HepG2 (cell line): ENCODE measurements around the gene ARHGEF7. TPM values are rescaled to one million over a fixed set of nuclear protein-coding genes. Genes with fewer than 3 reads are reported as not detected.

ENCODE experiments used
- ATAC-seq: fragments of 200-7000 bp; cut with Tn5 transposase; 3 replicates; pipeline ENCODE4 v1.9.1; 2020; ENCODE audit warnings: mild to moderate bottlenecking, moderate library complexity
- BruUV-seq: library from RNA; stranded (reverse); fragments of 400-500 nt; replicated peaks from 2 replicates; lab custom pipeline; 2021; lab: Mats Ljungman, UMichigan
- CTCF ChIA-PET: fragments of 300-600 bp; formaldehyde crosslinking; extraction: SDS; loops from one replicate; lab custom pipeline; 2021; ENCODE audit warnings: low total read pairs, inconsistent platforms, low intra/inter-chr PET ratio; lab: Yijun Ruan, JAX
- POLR2A ChIA-PET: fragments of 350-600 bp; sonication (Branson Sonifier 250); formaldehyde crosslinking; loops from one replicate; lab custom pipeline; 2020; ENCODE audit warnings: antibody characterized with exemption, inconsistent platforms; lab: Yijun Ruan, JAX
- DNase-seq: peaks from one replicate; pipeline ENCODE4 v3.0.0-alpha.2; 2015; ENCODE audit warnings: low spot score
- FAIRE-seq: peaks from 3 replicates; lab custom pipeline; 2011; peaks lifted over from hg19 to GRCh38; lab: Jason Lieb, UNC
- H2AFZ ChIP-seq: one replicate; pipeline ENCODE4 v1.6.1; 2011; ENCODE audit warnings: low read length, inconsistent platforms
- H3K27ac ChIP-seq: fragments of 300-600 bp; 3 replicates; pipeline ENCODE4 v1.8.0; 2011; ENCODE audit warnings: mixed run types, mild to moderate bottlenecking, mixed read lengths, low read length, inconsistent platforms; ENCODE audit not compliant: insufficient read depth; ENCODE audit errors: extremely low read length
- H3K27me3 ChIP-seq, 2 experiments: fragments of 200-600 bp in 1 of 2; 2 replicates in 1 of 2; 3 replicates in 1 of 2; pipeline versions ENCODE4 v1.6.0 to v1.8.0; 2011; ENCODE audit warnings: low read length in 2 of 2, mild to moderate bottlenecking in 2 of 2, moderate library complexity in 2 of 2, inconsistent platforms in 1 of 2; ENCODE audit not compliant: insufficient read depth in 2 of 2, control insufficient read depth in 1 of 2
- H3K36me3 ChIP-seq, 2 experiments: fragments of 200-600 bp in 1 of 2; replicated peaks in 1 of 2; 2 replicates in 1 of 2; 3 replicates in 1 of 2; pipeline versions ENCODE4 v1.5.1 to v1.8.0; 2011; ENCODE audit warnings: low read length in 2 of 2, inconsistent platforms in 1 of 2; ENCODE audit not compliant: insufficient read depth in 2 of 2, control insufficient read depth in 1 of 2
- H3K4me1 ChIP-seq: 2 replicates; pipeline ENCODE4 v1.5.1; 2012; ENCODE audit warnings: low read length, inconsistent platforms; ENCODE audit not compliant: insufficient read depth
- H3K4me2 ChIP-seq: 2 replicates; pipeline ENCODE4 v1.6.0; 2011; ENCODE audit warnings: low read depth, low read length, inconsistent platforms
- H3K4me3 ChIP-seq, 3 experiments: fragments of 200-600 bp in 1 of 3; sonication (generic), shearing (Covaris generic) in 1 of 3; replicated peaks in 1 of 3; 2 replicates each; pipeline ENCODE4 v1.5.1; 2011 to 2016; ENCODE audit warnings: low read length in 3 of 3, inconsistent platforms in 2 of 3, low read depth in 2 of 3, mild to moderate bottlenecking in 2 of 3, control low read depth in 1 of 3, mixed read lengths in 1 of 3; ENCODE audit not compliant: insufficient read depth in 1 of 3
- H3K79me2 ChIP-seq: one replicate; pipeline ENCODE4 v1.6.1; 2011; ENCODE audit warnings: low read length, inconsistent platforms; ENCODE audit not compliant: insufficient read depth
- H3K9ac ChIP-seq: 2 replicates; pipeline ENCODE4 v1.6.0; 2011; ENCODE audit warnings: mild to moderate bottlenecking, low read depth, low read length, inconsistent platforms; ENCODE audit not compliant: insufficient read depth
- H3K9me3 ChIP-seq: 2 replicates; pipeline ENCODE4 v1.5.1; 2012; ENCODE audit warnings: mild to moderate bottlenecking, low read length
- H4K20me1 ChIP-seq: 2 replicates; pipeline ENCODE4 v1.6.0; 2011; ENCODE audit warnings: inconsistent platforms, mild to moderate bottlenecking, low read length, moderate library complexity; ENCODE audit not compliant: insufficient read depth
- ARNT ChIP-seq: fragments of 450-650 bp; IDR thresholded peaks from 2 replicates; pipeline ENCODE4 v1.6.1; 2017
- ESRRA ChIP-seq: sonication (generic); formaldehyde crosslinking; IDR thresholded peaks from 2 replicates; pipeline ENCODE4 v1.5.1; 2020; ENCODE audit warnings: mild to moderate bottlenecking, low read depth, missing genetic modification reagents
- HIVEP1 ChIP-seq: sonication (generic); formaldehyde crosslinking; IDR thresholded peaks from 2 replicates; pipeline ENCODE4 v1.4.0; 2020; ENCODE audit warnings: mild to moderate bottlenecking, missing genetic modification reagents
- IRF2 ChIP-seq: IDR thresholded peaks from 2 replicates; pipeline ENCODE4 v1.6.1; 2018; ENCODE audit warnings: missing genetic modification reagents, missing compliant biosample characterization
- JUND ChIP-seq: sonication (generic); formaldehyde crosslinking; IDR thresholded peaks from 2 replicates; pipeline ENCODE4 v1.8.0; 2022; ENCODE audit warnings: mild to moderate bottlenecking, missing genetic modification reagents
- MBD4 ChIP-seq: IDR thresholded peaks from 2 replicates; pipeline ENCODE4 v1.6.1; 2012; ENCODE audit warnings: low read length, inconsistent platforms, borderline replicate concordance
- MEIS2 ChIP-seq: sonication (generic); formaldehyde crosslinking; IDR thresholded peaks from 2 replicates; pipeline ENCODE4 v1.9.0; 2021; ENCODE audit warnings: mild to moderate bottlenecking, missing genetic modification reagents
- NCOA2 ChIP-seq: sonication (generic); formaldehyde crosslinking; IDR thresholded peaks from 2 replicates; pipeline ENCODE4 v1.8.0; 2022; ENCODE audit warnings: inconsistent platforms
- PHF5A ChIP-seq: IDR thresholded peaks from one replicate; pipeline ENCODE4 v1.6.1; 2018; ENCODE audit warnings: low read depth, missing genetic modification reagents; ENCODE audit not compliant: unreplicated experiment
- SMAD3 ChIP-seq: sonication (generic); formaldehyde crosslinking; IDR thresholded peaks from 2 replicates; pipeline ENCODE4 v1.4.0; 2020; ENCODE audit warnings: missing genetic modification reagents
- TAF1 ChIP-seq: sonication (generic); formaldehyde crosslinking; IDR thresholded peaks from 2 replicates; pipeline ENCODE4 v1.4.0; 2020; ENCODE audit warnings: missing genetic modification reagents
- ZNF350 ChIP-seq: sonication (generic); formaldehyde crosslinking; IDR thresholded peaks from 2 replicates; pipeline ENCODE4 v1.4.0; 2020; ENCODE audit warnings: mild to moderate bottlenecking, low read depth, missing genetic modification reagents, borderline replicate concordance
- ZNF550 ChIP-seq: sonication (generic); formaldehyde crosslinking; IDR thresholded peaks from 2 replicates; pipeline ENCODE4 v1.4.0; 2020; ENCODE audit warnings: mild to moderate bottlenecking, missing genetic modification reagents, borderline replicate concordance
- ZNF577 ChIP-seq: sonication (generic); formaldehyde crosslinking; IDR thresholded peaks from 2 replicates; pipeline ENCODE4 v1.4.0; 2020; ENCODE audit warnings: mild to moderate bottlenecking, low read depth, missing genetic modification reagents, borderline replicate concordance
- ZNF749 ChIP-seq: sonication (generic); formaldehyde crosslinking; IDR thresholded peaks from 2 replicates; pipeline ENCODE4 v1.8.0; 2022; ENCODE audit warnings: mild to moderate bottlenecking, missing genetic modification reagents, moderate library complexity, borderline replicate concordance
- ZSCAN5A ChIP-seq: sonication (generic); formaldehyde crosslinking; IDR thresholded peaks from 2 replicates; pipeline ENCODE4 v1.8.0; 2022; ENCODE audit warnings: mild to moderate bottlenecking, missing genetic modification reagents, borderline replicate concordance
- WGBS: methylation state at CpG from one replicate; pipeline ENCODE4 v1.1.6; 2017; ENCODE audit warnings: low lambda C conversion rate; 5-methylcytosine and 5-hydroxymethylcytosine counted together
- in situ Hi-C: cut with HindIII; loops from 2 replicates; pipeline ENCODE4 v1.10.0; 2017; ENCODE audit warnings: low pct_unique_long_range_greater_than_20kb; ENCODE audit not compliant: extremely low pct_ligation_motif_present
- intact Hi-C: fragments of 100-400 bp; cut with micrococcal nuclease; formaldehyde crosslinking; loops from one replicate; pipeline ENCODE4 v1.10.0; 2022; ENCODE audit not compliant: unreplicated experiment
- polyA plus RNA-seq, 8 experiments: library from polyadenylated mRNA; depleted of rRNA in 3 of 8; stranded (reverse) in 7 of 8; unstranded in 1 of 8; fragments of >200 nt; fragmentation: Illumina TruSeq in 4 of 8; extraction: Trizol in 4 of 8; gene quantifications; 2 replicates each; pipeline versions ENCODE4 v1.2.1 to v1.2.3, GENCODE V29; 2011 to 2016; ENCODE audit warnings: low read depth in 4 of 8, missing spikeins in 1 of 8, mixed read lengths in 1 of 8; ENCODE audit not compliant: insufficient read depth in 1 of 8
- total RNA-seq, 5 experiments: library from RNA; depleted of rRNA; stranded (reverse); fragments of >200 nt; fragmentation: Illumina TruSeq; extraction: Trizol; gene quantifications; 2 replicates each; pipeline ENCODE4 v1.2.3, GENCODE V29; 2016; ENCODE audit warnings: low read depth in 1 of 5
- TF ChIP-seq, protein P1 (sequence below): sonication (generic); formaldehyde crosslinking; IDR thresholded peaks from 2 replicates; pipeline ENCODE4 v1.5.0; 2020; ENCODE audit warnings: mild to moderate bottlenecking, missing genetic modification reagents
- TF ChIP-seq, protein P2 (sequence below): sonication (generic); formaldehyde crosslinking; IDR thresholded peaks from 2 replicates; pipeline ENCODE4 v1.4.0; 2020; ENCODE audit warnings: missing genetic modification reagents

Gene ARHGEF7
- total and polyA plus RNA-seq, 2 of the 13 experiments (the other 11 are each of a cell fraction or from before 2014, with no cell fraction given) = 15.7 to 22.3 TPM

GRCh38 chr13:111219950-111220349, 104.8 kb downstream of the ARHGEF7 start:
- ChIA-PET CTCF (no interaction called here), POLR2A (no interaction called here)
- FAIRE-seq (no peak), ATAC-seq (no peak), DNase-seq (no peak)
- Histone ChIP-seq H3K4me1 (peaks cover 5% of the 10 kb centered on the region; the same call in 1 of the 2 replicates), H3K4me2 (no peak overlapping the region), H3K79me2 (peaks cover 15% of the 10 kb centered on the region), H3K27me3 (no peaks in the 10 kb centered on the region), H4K20me1 (peaks cover 19% of the 10 kb centered on the region), H3K9me3 (no peaks in the 10 kb centered on the region), H2AFZ (no peak overlapping the region), H3K27ac (no peak overlapping the region), H3K36me3 (peaks cover 7 to 17% of the 10 kb centered on the region in 2 experiments; a peak in 3 of 5 replicates), H3K9ac (no peak overlapping the region), H3K4me3 (no peak overlapping the region)
- no TSS peak for BruUV-seq
- 95% methylated on average over 4 of the region's 8 CpGs for WGBS
- in situ Hi-C loops (loop anchor here (10.0 to 25.0 kb wide), 2 partner anchors 155 to 283 kb away; no protein-coding TSS in a partner anchor), intact Hi-C loops (loop anchor here (10.0 kb wide), 2 partner anchors 275 to 625 kb away; no protein-coding TSS in a partner anchor)
- no peak for TF ChIP-seq ZNF577 (CRISPR knock-in tag)
- TF ChIP-seq ARNT = no peak
- no peak for TF ChIP-seq ESRRA (CRISPR knock-in tag)
- TF ChIP-seq, protein P1, sequence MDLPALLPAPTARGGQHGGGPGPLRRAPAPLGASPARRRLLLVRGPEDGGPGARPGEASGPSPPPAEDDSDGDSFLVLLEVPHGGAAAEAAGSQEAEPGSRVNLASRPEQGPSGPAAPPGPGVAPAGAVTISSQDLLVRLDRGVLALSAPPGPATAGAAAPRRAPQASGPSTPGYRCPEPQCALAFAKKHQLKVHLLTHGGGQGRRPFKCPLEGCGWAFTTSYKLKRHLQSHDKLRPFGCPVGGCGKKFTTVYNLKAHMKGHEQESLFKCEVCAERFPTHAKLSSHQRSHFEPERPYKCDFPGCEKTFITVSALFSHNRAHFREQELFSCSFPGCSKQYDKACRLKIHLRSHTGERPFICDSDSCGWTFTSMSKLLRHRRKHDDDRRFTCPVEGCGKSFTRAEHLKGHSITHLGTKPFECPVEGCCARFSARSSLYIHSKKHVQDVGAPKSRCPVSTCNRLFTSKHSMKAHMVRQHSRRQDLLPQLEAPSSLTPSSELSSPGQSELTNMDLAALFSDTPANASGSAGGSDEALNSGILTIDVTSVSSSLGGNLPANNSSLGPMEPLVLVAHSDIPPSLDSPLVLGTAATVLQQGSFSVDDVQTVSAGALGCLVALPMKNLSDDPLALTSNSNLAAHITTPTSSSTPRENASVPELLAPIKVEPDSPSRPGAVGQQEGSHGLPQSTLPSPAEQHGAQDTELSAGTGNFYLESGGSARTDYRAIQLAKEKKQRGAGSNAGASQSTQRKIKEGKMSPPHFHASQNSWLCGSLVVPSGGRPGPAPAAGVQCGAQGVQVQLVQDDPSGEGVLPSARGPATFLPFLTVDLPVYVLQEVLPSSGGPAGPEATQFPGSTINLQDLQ = no peak
- TF ChIP-seq HIVEP1 (CRISPR knock-in tag) = no peak
- no peak for TF ChIP-seq ZNF350 (CRISPR knock-in tag)
- TF ChIP-seq, protein P2, sequence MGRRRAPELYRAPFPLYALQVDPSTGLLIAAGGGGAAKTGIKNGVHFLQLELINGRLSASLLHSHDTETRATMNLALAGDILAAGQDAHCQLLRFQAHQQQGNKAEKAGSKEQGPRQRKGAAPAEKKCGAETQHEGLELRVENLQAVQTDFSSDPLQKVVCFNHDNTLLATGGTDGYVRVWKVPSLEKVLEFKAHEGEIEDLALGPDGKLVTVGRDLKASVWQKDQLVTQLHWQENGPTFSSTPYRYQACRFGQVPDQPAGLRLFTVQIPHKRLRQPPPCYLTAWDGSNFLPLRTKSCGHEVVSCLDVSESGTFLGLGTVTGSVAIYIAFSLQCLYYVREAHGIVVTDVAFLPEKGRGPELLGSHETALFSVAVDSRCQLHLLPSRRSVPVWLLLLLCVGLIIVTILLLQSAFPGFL (CRISPR knock-in tag) = no peak
- no peak for TF ChIP-seq MEIS2 (CRISPR knock-in tag)
- no peak for TF ChIP-seq NCOA2 (CRISPR knock-in tag)
- no peak for TF ChIP-seq TAF1 (CRISPR knock-in tag)
- TF ChIP-seq SMAD3 (CRISPR knock-in tag) = no peak
- no peak for TF ChIP-seq ZSCAN5A (CRISPR knock-in tag)
- no peak for TF ChIP-seq JUND (CRISPR knock-in tag)
- TF ChIP-seq ZNF749 (CRISPR knock-in tag) = no peak
- no peak for TF ChIP-seq MBD4
- TF ChIP-seq ZNF550 (CRISPR knock-in tag) = no peak
- no peak for TF ChIP-seq PHF5A
- TF ChIP-seq IRF2 = no peak
